Activated naive CD8-positive, alpha-beta T cell (primary cell): Measurements from ENCODE around the gene CHST15.

Experiments
- H3K27ac Mint-ChIP-seq: one replicate; pipeline ENCODE4 v1.8.0; 2021; ENCODE audit warnings: mixed read lengths
- H3K27me3 Mint-ChIP-seq: one replicate; pipeline ENCODE4 v1.8.0; 2021; ENCODE audit warnings: mixed read lengths
- H3K36me3 Mint-ChIP-seq: one replicate; pipeline ENCODE4 v1.8.0; 2021; ENCODE audit warnings: mixed read lengths
- H3K4me1 Mint-ChIP-seq: one replicate; pipeline ENCODE4 v1.8.0; 2021; ENCODE audit warnings: low read depth, mixed read lengths
- H3K4me3 Mint-ChIP-seq: one replicate; pipeline ENCODE4 v1.8.0; 2021; ENCODE audit warnings: mild to moderate bottlenecking, mixed read lengths
- H3K9me3 Mint-ChIP-seq: one replicate; pipeline ENCODE4 v1.8.0; 2021; ENCODE audit warnings: low read depth, mixed read lengths

Gene CHST15

GRCh38 chr10:124072106-124072505, 21.3 kb downstream of the CHST15 start:
- H3K9me3 Mint-ChIP-seq: no peaks in the 10 kb centered on the region
- H3K4me3 Mint-ChIP-seq: no peak overlapping the region
- H3K36me3 Mint-ChIP-seq: no peaks in the 10 kb centered on the region
- no peaks in the 10 kb centered on the region for H3K4me1 Mint-ChIP-seq
- no peak overlapping the region for H3K27ac Mint-ChIP-seq
- no peaks in the 10 kb centered on the region for H3K27me3 Mint-ChIP-seq

- H3K27ac Mint-ChIP-seq: no peak overlapping the region
- H3K4me3 Mint-ChIP-seq: no peak overlapping the region
- H3K4me1 Mint-ChIP-seq: no peaks in the 10 kb centered on the region
- no peaks in the 10 kb centered on the region for H3K9me3 Mint-ChIP-seq
- H3K27me3 Mint-ChIP-seq: no peaks in the 10 kb centered on the region
- no peaks in the 10 kb centered on the region for H3K36me3 Mint-ChIP-seq
Observed at GRCh38 chr10:124071141-124071540, 22.3 kb downstream of the CHST15 start.

- H3K4me1 Mint-ChIP-seq: no peaks in the 10 kb centered on the region
- no peaks in the 10 kb centered on the region for H3K9me3 Mint-ChIP-seq
- no peaks in the 10 kb centered on the region for H3K36me3 Mint-ChIP-seq
- peaks cover under 1% of the 10 kb centered on the region for H3K27me3 Mint-ChIP-seq
- no peak overlapping the region for H3K4me3 Mint-ChIP-seq
- no peak overlapping the region for H3K27ac Mint-ChIP-seq
Observed at GRCh38 chr10:124070666-124071065, 22.7 kb downstream of the CHST15 start.

DNA sequence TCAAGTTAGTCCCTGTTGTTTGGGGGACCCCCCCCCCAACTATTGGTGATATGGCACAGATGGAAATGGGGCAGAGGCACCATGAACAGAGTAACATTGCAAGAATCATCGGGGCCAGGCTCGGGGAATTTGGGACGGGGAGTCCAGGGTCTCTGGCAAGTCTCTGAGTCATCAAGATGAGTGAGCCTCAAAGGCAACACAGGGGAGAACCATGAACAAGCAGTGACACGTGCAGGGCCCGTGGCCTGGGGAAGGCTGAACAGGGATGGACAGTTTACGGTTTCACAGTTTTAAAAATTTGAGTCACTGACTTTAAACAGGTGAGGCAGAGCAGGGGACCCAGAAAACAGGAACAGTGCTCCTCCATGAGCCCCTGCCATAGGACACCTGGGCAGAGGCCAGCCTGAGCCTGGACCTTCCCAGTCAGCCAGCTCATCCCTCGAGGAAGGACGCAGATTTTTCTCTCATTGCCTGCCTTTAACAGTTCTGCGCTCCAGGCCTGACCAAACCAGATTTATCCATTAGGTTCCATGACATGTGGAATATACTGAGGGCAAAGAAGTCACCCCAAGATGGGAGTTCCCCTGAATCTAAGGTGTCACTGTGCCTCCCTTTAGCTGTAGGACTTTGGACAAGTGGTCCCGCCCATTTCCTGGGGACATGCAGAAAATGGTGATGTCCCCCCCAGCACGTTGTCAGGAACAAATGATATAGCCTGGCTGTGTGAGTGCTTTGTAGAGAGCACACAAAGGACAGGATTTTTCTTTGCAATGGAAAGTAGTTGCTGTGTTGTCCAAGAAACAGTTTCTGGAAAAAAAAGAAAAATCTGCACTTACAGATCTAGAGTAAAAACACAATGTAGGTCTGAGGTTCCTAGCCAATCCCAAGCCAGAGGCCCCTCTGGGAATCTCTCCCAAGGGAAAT, 23.8 kb downstream of the CHST15 start:
- peaks cover 2% of the 10 kb centered on the region for H3K4me1 Mint-ChIP-seq
- no peaks in the 10 kb centered on the region for H3K36me3 Mint-ChIP-seq
- no peak overlapping the region for H3K4me3 Mint-ChIP-seq
- H3K27me3 Mint-ChIP-seq: peaks cover 2% of the 10 kb centered on the region
- no peaks in the 10 kb centered on the region for H3K9me3 Mint-ChIP-seq
- no peak overlapping the region for H3K27ac Mint-ChIP-seq

DNA sequence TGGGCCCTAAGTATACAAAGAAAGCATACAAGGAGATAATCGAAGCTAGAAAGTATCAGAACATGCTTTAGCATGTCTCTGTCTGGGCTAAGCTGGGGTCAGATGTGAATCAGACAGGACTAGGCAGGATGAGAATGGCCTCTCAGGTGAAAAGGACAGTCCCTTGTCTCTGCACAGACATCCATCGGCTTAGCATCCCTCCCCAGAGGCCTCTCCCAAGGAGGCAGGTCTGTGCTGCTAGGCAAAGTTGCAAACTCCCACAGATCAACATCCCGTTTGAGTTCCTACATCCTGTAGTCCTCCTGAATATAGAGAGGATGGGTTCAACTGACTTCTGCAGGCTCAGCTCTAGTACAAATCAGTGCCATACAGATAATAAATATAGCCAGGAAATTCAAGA, 24.5 kb downstream of the CHST15 start:
- Mint-ChIP-seq H3K9me3 (no peaks in the 10 kb centered on the region), H3K4me1 (peaks cover 5% of the 10 kb centered on the region), H3K27me3 (peaks cover 2% of the 10 kb centered on the region), H3K27ac (no peak overlapping the region), H3K36me3 (no peaks in the 10 kb centered on the region), H3K4me3 (no peak overlapping the region)

DNA sequence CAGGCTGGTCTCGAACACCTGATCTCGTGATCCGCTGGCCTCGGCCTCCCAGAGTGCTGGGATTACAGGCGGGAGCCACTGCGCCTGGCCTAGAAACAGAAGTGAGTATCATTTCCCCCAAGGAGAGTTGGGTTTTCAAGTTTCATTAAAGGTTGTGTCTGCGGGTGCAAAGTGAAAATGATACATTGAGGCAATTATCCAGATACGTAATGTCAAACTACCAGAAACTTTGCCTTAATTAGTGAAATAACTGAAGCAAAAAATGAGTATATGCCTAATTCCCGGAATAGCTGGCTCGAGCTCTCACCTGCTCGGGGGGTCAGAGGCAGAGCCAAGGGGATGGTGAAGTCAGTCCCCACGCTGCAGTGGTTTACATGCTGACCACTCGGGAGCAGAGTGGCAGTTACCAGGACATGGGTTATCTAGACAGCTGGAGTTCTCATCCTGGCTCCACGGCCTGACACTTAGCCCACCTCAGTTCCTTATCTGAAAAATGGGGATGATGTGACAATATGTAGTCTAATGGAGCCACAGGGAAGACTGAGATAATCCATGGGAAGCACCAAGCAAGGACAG, 25.5 kb downstream of the CHST15 start:
- no peaks in the 10 kb centered on the region for H3K9me3 Mint-ChIP-seq
- no peak overlapping the region for H3K4me3 Mint-ChIP-seq
- H3K27ac Mint-ChIP-seq: no peak overlapping the region
- peaks cover 5% of the 10 kb centered on the region for H3K4me1 Mint-ChIP-seq
- H3K36me3 Mint-ChIP-seq: no peaks in the 10 kb centered on the region
- H3K27me3 Mint-ChIP-seq: peaks cover 2% of the 10 kb centered on the region

DNA sequence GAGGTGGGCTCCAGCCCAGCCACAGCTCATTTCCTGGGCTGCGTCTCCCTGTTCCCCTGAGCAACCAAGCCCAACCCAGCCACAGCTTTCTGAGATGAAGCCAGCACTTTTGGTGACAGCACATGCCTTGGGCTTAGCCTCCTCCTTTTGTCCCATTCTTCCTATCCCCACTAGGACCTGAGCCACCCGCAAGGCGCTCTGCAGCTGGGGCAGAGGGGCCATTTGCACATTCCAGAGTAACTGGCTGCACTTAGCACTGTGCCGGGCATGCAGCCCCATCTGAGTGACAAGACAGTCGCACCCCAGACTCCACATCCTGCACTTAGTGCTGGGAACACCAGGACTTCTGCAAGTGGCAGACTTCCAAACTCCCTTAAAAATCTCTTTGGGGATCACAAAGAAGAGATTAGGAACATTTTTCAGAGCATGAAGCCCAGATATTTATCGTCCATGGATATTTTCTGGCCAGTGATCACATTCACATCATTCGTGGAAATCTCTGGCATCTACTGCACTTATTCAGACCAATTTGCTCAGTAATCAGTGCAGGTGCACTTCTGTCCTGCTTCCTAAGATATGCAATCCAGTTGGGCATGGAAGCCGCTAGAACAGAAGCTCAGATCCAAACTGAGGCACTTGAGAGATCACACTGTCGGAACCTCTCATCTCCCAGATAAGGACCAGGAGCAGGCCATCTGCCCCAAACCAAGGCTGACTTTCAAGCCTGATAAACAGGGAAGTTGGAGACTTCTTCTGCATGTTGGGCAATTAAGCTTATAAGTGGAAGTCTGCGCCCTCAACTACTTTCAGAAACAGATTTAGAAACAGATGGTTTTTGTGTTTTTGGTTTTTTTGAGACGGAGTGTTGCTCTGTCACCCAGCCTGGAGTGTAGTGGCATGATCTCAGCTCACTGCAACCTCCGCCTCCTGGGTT, 26.4 kb downstream of the CHST15 start:
- Mint-ChIP-seq H3K4me1 (peaks cover 5% of the 10 kb centered on the region), H3K4me3 (no peak overlapping the region), H3K27me3 (peaks cover 2% of the 10 kb centered on the region), H3K36me3 (no peaks in the 10 kb centered on the region), H3K27ac (no peak overlapping the region), H3K9me3 (no peaks in the 10 kb centered on the region)

- Mint-ChIP-seq H3K36me3 (no peaks in the 10 kb centered on the region), H3K27me3 (peaks cover 2% of the 10 kb centered on the region), H3K4me1 (peaks cover 5% of the 10 kb centered on the region), H3K27ac (no peak overlapping the region), H3K9me3 (no peaks in the 10 kb centered on the region), H3K4me3 (no peak overlapping the region)
Observed at GRCh38 chr10:124066126-124066700, 27.2 kb downstream of the CHST15 start.

DNA sequence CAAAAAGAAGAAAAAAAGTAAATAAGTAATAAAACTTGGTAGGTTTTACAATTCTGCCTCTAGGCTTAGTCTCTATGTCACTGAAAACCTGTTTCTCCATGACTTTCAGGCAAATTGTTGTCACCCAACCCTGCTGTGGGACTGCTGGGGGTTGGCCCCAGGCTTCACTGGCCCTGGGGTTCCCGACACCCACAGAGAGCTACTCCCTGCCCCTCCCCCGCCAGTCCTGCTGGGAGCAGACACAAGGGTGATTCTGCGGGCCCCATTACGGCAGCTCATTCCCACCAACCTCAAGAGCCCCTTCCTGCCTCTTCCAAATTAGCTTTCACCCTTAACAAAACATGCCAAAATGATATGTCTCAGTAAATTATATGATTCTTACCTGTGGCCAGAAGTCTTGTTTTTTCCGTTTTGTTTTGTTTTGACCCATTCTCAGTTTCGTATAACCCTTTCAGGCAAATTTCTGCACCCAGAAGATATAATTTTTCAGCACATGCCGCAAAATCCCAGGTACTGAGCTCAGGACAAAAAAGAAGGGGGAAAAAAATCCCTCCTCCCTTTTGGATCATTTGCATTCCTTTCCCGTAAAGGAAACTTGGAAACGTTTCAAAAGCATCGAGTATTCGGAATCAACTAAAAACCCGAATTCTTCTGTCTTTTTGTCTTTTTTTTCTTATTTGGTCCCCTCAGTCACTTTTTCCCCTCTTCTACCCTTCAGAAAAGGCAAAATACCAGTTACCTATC, 27.8 kb downstream of the CHST15 start:
- H3K27ac Mint-ChIP-seq: no peak overlapping the region

DNA sequence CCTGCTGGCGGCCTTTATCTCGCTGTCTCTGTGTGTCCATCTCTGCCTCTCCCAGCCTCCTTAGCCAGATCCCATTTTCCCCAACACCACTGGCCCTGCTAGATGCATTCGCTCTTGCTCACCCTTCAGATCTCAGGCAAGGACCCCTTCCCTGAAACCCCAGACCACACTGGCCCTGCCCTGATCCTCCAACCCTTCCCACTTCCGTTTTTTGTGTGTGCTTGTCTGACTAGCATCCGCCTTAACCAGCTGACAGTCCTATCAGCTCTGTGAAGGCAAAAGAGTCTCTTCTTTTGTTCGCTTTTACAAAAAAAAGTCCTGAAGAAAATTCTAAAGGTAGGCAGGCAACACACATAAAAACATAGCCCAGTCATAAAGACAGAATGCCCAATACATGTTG, 28.7 kb downstream of the CHST15 start:
- H3K9me3 Mint-ChIP-seq: no peaks in the 10 kb centered on the region

More for the DNA sequence above, 27.8 kb downstream of the CHST15 start:
- Mint-ChIP-seq H3K36me3 (no peaks in the 10 kb centered on the region), H3K4me1 (peaks cover 5% of the 10 kb centered on the region), H3K27me3 (peaks cover 2% of the 10 kb centered on the region), H3K4me3 (no peak overlapping the region), H3K9me3 (no peaks in the 10 kb centered on the region)

GRCh38 chr10:124063750-124064603, 29.4 kb downstream of the CHST15 start:
- Mint-ChIP-seq H3K4me3 (no peak overlapping the region), H3K27ac (no peak overlapping the region), H3K27me3 (peaks cover 2% of the 10 kb centered on the region), H3K4me1 (peaks cover 5% of the 10 kb centered on the region), H3K36me3 (no peaks in the 10 kb centered on the region), H3K9me3 (no peaks in the 10 kb centered on the region)

More for the DNA sequence above, 28.7 kb downstream of the CHST15 start:
- no peaks in the 10 kb centered on the region for H3K36me3 Mint-ChIP-seq
- H3K27me3 Mint-ChIP-seq: peaks cover 2% of the 10 kb centered on the region
- no peak overlapping the region for H3K27ac Mint-ChIP-seq
- H3K4me3 Mint-ChIP-seq: no peak overlapping the region
- peaks cover 5% of the 10 kb centered on the region for H3K4me1 Mint-ChIP-seq

DNA sequence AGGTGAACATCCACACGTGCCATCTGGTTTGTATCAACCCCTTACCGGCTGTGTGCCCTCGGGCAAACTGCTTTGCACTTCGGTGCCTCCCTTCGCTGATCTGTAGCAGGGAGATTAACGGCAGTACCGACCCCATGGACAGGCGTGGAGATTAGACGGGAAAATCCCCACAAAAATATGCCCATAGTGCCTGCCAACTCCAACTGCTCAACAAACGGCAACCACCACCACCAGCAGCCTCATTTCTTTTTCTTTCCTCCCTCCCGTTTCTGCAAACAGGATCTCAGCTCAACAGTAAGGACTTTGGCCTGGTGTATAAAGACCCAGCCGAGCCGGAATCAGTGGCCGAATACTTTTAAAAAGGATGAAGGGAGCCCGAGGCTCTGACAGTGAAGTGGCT, 31.0 kb downstream of the CHST15 start:
- Mint-ChIP-seq H3K4me3 (no peak overlapping the region), H3K27me3 (peaks cover 2% of the 10 kb centered on the region), H3K36me3 (no peaks in the 10 kb centered on the region)

GRCh38 chr10:124061030-124061429, 32.4 kb downstream of the CHST15 start:
- Mint-ChIP-seq H3K27me3 (peaks cover 2% of the 10 kb centered on the region), H3K27ac (no peak overlapping the region), H3K36me3 (no peaks in the 10 kb centered on the region), H3K4me3 (no peak overlapping the region), H3K9me3 (no peaks in the 10 kb centered on the region), H3K4me1 (peaks cover 5% of the 10 kb centered on the region)

More for the DNA sequence above, 31.0 kb downstream of the CHST15 start:
- peaks cover 5% of the 10 kb centered on the region for H3K4me1 Mint-ChIP-seq
- no peaks in the 10 kb centered on the region for H3K9me3 Mint-ChIP-seq
- H3K27ac Mint-ChIP-seq: no peak overlapping the region
